ENCODE data around the gene POU2F3.

POU2F3 gene

GRCh38 chr11:120310870-120311269 is 70.9 kb downstream of the POU2F3 start:
- no peaks in the 10 kb centered on the region for H3K9me2 ChIP-seq (replicated peaks; ENCODE audit: insufficient read depth, low read length)
- no peaks in the 10 kb centered on the region for H3K79me2 ChIP-seq (ENCODE audit: low read length)
- H3K9me3 ChIP-seq (replicated peaks; ENCODE audit: insufficient read depth, low read length) = no peaks in the 10 kb centered on the region
- no peaks in the 10 kb centered on the region for H3K4me1 ChIP-seq (ENCODE audit: low read length)
- TF ChIP-seq CTCF (IDR thresholded peaks at IDR 0.05; ENCODE audit: low read length) (no peak), EZH2phosphoT487 (IDR thresholded peaks at IDR 0.05; ENCODE audit: low read length) (no peak)
- no peak overlapping the region for H3K9ac ChIP-seq (ENCODE audit: low read length)
- no peak for DNase-seq
- no peak overlapping the region for H3K4me2 ChIP-seq (ENCODE audit: low read depth, low read length)
- no peak overlapping the region for H3K4me3 ChIP-seq (ENCODE audit: low read length)
- H3F3A ChIP-seq (ENCODE audit: insufficient read depth, low read length) = no peaks in the 10 kb centered on the region
- no peaks in the 10 kb centered on the region for H4K20me1 ChIP-seq (ENCODE audit: insufficient read depth, low read length)
- H3K27ac ChIP-seq (ENCODE audit: low read length) = no peak overlapping the region
- H3K36me3 ChIP-seq (replicated peaks; ENCODE audit: insufficient read depth, low read length) = no peaks in the 10 kb centered on the region
- no peak overlapping the region for H2AFZ ChIP-seq (ENCODE audit: low read length)
- no peaks in the 10 kb centered on the region for H3K27me3 ChIP-seq (replicated peaks; ENCODE audit: insufficient read depth, low read length)

GRCh38 chr11:120314861-120315260 is 74.9 kb downstream of the POU2F3 start:
- Histone ChIP-seq H2AFZ (ENCODE audit: low read length) (no peak overlapping the region), H3K4me1 (ENCODE audit: low read length) (no peaks in the 10 kb centered on the region), H3K36me3 (replicated peaks; ENCODE audit: insufficient read depth, low read length) (no peaks in the 10 kb centered on the region), H3K4me2 (ENCODE audit: low read depth, low read length) (no peak overlapping the region), H3K9me3 (replicated peaks; ENCODE audit: insufficient read depth, low read length) (no peaks in the 10 kb centered on the region), H3K9me2 (replicated peaks; ENCODE audit: insufficient read depth, low read length) (no peaks in the 10 kb centered on the region), H3K27me3 (replicated peaks; ENCODE audit: insufficient read depth, low read length) (no peaks in the 10 kb centered on the region), H4K20me1 (ENCODE audit: insufficient read depth, low read length) (no peaks in the 10 kb centered on the region), H3K4me3 (ENCODE audit: low read length) (no peak overlapping the region), H3K79me2 (ENCODE audit: low read length) (no peaks in the 10 kb centered on the region), H3K27ac (ENCODE audit: low read length) (no peak overlapping the region), H3K9ac (ENCODE audit: low read length) (no peak overlapping the region), H3F3A (ENCODE audit: insufficient read depth, low read length) (no peaks in the 10 kb centered on the region)
- no peak for DNase-seq
- TF ChIP-seq EZH2phosphoT487 (IDR thresholded peaks at IDR 0.05; ENCODE audit: low read length) (no peak), CTCF (IDR thresholded peaks at IDR 0.05; ENCODE audit: low read length) (no peak), EZH2 (optimal IDR thresholded peaks at IDR 0.05; ENCODE audit: low read depth, low read length) (no peak)

- Histone ChIP-seq H3F3A (ENCODE audit: insufficient read depth, low read length) (no peaks in the 10 kb centered on the region), H3K4me1 (ENCODE audit: low read length) (no peaks in the 10 kb centered on the region), H2AFZ (ENCODE audit: low read length) (no peak overlapping the region), H4K20me1 (ENCODE audit: insufficient read depth, low read length) (no peaks in the 10 kb centered on the region), H3K27me3 (replicated peaks; ENCODE audit: insufficient read depth, low read length) (no peaks in the 10 kb centered on the region), H3K9ac (ENCODE audit: low read length) (no peak overlapping the region), H3K4me3 (ENCODE audit: low read length) (no peak overlapping the region), H3K79me2 (ENCODE audit: low read length) (no peaks in the 10 kb centered on the region), H3K4me2 (ENCODE audit: low read depth, low read length) (no peak overlapping the region), H3K9me3 (replicated peaks; ENCODE audit: insufficient read depth, low read length) (no peaks in the 10 kb centered on the region), H3K27ac (ENCODE audit: low read length) (no peak overlapping the region), H3K36me3 (replicated peaks; ENCODE audit: insufficient read depth, low read length) (no peaks in the 10 kb centered on the region), H3K9me2 (replicated peaks; ENCODE audit: insufficient read depth, low read length) (no peaks in the 10 kb centered on the region)
- TF ChIP-seq CTCF (IDR thresholded peaks at IDR 0.05; ENCODE audit: low read length) = no peak
- TF ChIP-seq EZH2 (optimal IDR thresholded peaks at IDR 0.05; ENCODE audit: low read depth, low read length) = no peak
- no peak for TF ChIP-seq EZH2phosphoT487 (IDR thresholded peaks at IDR 0.05; ENCODE audit: low read length)
- DNase-seq = no peak
Observed at GRCh38 chr11:120316880-120317688, 77.1 kb downstream of the POU2F3 start.
